GM12892 (cell line): ENCODE measurements around the gene MAP2K5.

Experiments
- DNase-seq: peaks from one replicate; pipeline ENCODE4 v3.0.0; 2011; ENCODE audit not compliant: insufficient read length
- FAIRE-seq: peaks from 2 replicates; lab custom pipeline; 2011; peaks lifted over from hg19 to GRCh38; lab: Jason Lieb, UNC
- POLR2A ChIP-seq: IDR thresholded peaks from 2 replicates; pipeline ENCODE4 v1.6.1; 2011; ENCODE audit warnings: low read depth, low read length, control low read depth
- POLR2AphosphoS5 ChIP-seq: IDR thresholded peaks from 2 replicates; pipeline ENCODE4 v1.6.1; 2011; ENCODE audit warnings: low read depth, low read length, control low read depth
- TAF1 ChIP-seq: IDR thresholded peaks from 2 replicates; pipeline ENCODE4 v1.6.1; 2011; ENCODE audit warnings: low read depth, mild to moderate bottlenecking, control low read depth, low read length, borderline replicate concordance

MAP2K5 gene

GRCh38 chr15:67585681-67586080, 43.2 kb downstream of the MAP2K5 start:
- no peak for TF ChIP-seq POLR2A
- no peak for TF ChIP-seq POLR2AphosphoS5
- TF ChIP-seq TAF1 = no peak
- DNase-seq (no peak), FAIRE-seq (no peak)

- no peak for DNase-seq
- FAIRE-seq = no peak
- no peak for TF ChIP-seq TAF1
- no peak for TF ChIP-seq POLR2AphosphoS5
- TF ChIP-seq POLR2A = no peak
Measured at GRCh38 chr15:67587331-67587730, 44.8 kb downstream of the MAP2K5 start.

- no peak for FAIRE-seq
- no peak for DNase-seq
- no peak for TF ChIP-seq TAF1
- no peak for TF ChIP-seq POLR2A
- no peak for TF ChIP-seq POLR2AphosphoS5
Measured at GRCh38 chr15:67587754-67588153, 45.3 kb downstream of the MAP2K5 start.

- DNase-seq (no peak), FAIRE-seq (no peak)
- TF ChIP-seq TAF1 (no peak), POLR2AphosphoS5 (no peak), POLR2A (no peak)
Measured at GRCh38 chr15:67590191-67590590, 47.7 kb downstream of the MAP2K5 start.

GRCh38 chr15:67592245-67592644, 49.7 kb downstream of the MAP2K5 start:
- no peak for TF ChIP-seq TAF1
- DNase-seq = no peak
- no peak for FAIRE-seq

- TF ChIP-seq POLR2A = no peak
- no peak for TF ChIP-seq POLR2AphosphoS5
- TF ChIP-seq TAF1 = no peak
- FAIRE-seq = no peak
Measured at GRCh38 chr15:67593562-67593961, 51.1 kb downstream of the MAP2K5 start.

GRCh38 chr15:67594770-67595169, 52.3 kb downstream of the MAP2K5 start:
- no peak for FAIRE-seq
- no peak for TF ChIP-seq TAF1
- no peak for TF ChIP-seq POLR2AphosphoS5
- TF ChIP-seq POLR2A = no peak

More at GRCh38 chr15:67593562-67593961, 51.1 kb downstream of the MAP2K5 start:
- DNase-seq = no peak

GRCh38 chr15:67595572-67595971, 53.1 kb downstream of the MAP2K5 start:
- DNase-seq (no peak), FAIRE-seq (no peak)
- TF ChIP-seq POLR2AphosphoS5 (no peak), TAF1 (no peak), POLR2A (no peak)

More at GRCh38 chr15:67594770-67595169, 52.3 kb downstream of the MAP2K5 start:
- DNase-seq = no peak

- TF ChIP-seq POLR2AphosphoS5 = no peak
- TF ChIP-seq POLR2A = no peak
- TF ChIP-seq TAF1 = no peak
- FAIRE-seq (no peak), DNase-seq (no peak)
Measured at GRCh38 chr15:67601073-67601472, 58.6 kb downstream of the MAP2K5 start.

- FAIRE-seq = no peak
- TF ChIP-seq POLR2A = no peak
- no peak for TF ChIP-seq POLR2AphosphoS5
- TF ChIP-seq TAF1 = no peak
- DNase-seq = no peak
Measured at GRCh38 chr15:67603063-67603462, 60.6 kb downstream of the MAP2K5 start.

- no peak for FAIRE-seq
- no peak for DNase-seq
- TF ChIP-seq POLR2AphosphoS5 (no peak), POLR2A (no peak), TAF1 (no peak)
Measured at GRCh38 chr15:67605871-67606270, 63.4 kb downstream of the MAP2K5 start.

- DNase-seq = no peak
- peak; percentile 70 for FAIRE-seq
Measured at GRCh38 chr15:67606742-67607141, 64.2 kb downstream of the MAP2K5 start.

More at GRCh38 chr15:67606742-67607141, 64.2 kb downstream of the MAP2K5 start:
- TF ChIP-seq POLR2A (no peak), TAF1 (no peak), POLR2AphosphoS5 (no peak)
